HG03103 (cell line): ENCODE data around the gene TBC1D23.
A peak's percentile ranks its signal among the peaks of the same experiment; 100 is the strongest.
"Not testable (repeated sequence)": the region's sequence is repeated elsewhere in the genome, so short reads cannot be mapped to it uniquely, and the experiment has no call there.

Experiments used
- ATAC-seq: cut with Tn5 transposase; IDR thresholded peaks from one replicate; pipeline ENCODE4 v1.9.1; 2021; ENCODE audit warnings: low read depth; ENCODE audit not compliant: unreplicated experiment

TBC1D23 gene

GRCh38 chr3:100260685-100261484 lies at the start of gene TBC1D23:
Gene TBC1D23 (plus strand): TSS chr3:100260992. CDS start chr3:100261019, 27 bp downstream.
- peak; percentile 100 for ATAC-seq

- no peak for ATAC-seq
Observed at GRCh38 chr3:100213891-100214573, 46.8 kb upstream of the TBC1D23 start.

DNA sequence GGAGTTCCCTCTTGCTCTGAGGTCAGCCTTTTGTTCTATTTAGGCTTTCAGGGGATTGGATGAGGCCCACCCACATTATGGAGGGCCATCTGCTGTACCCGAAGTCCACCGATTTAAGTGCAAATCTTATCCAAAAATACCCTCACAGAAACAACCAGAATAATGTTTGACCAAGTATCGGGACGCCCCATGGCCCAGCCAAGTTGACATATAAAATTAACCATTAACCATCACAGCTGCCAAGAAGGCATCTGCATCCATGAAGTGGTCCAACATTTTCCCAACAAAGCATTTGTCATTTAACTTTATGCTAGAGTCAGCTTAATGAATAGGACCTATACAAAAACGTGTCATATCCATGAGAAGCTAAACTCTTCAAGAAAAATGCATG lies 46.2 kb upstream of the TBC1D23 start:
- no peak for ATAC-seq

DNA sequence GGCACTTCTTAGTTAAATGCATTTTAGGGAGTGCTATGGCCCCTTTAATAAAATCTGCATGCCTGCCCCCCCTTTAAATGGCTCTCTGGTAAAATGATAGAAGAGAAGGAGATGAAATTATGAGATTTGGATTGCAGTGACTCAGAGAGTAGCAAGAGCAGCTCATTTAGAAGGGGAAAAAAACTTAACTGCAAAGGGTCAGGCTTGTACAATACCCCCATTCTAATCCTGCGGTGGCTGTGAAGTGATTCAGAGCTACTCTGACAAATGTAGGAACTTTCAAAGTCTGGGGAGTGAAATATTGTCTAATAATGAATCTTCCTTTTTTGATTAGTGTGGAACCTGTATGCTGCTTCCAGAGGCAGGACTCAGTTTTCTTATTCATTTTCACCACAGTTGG lies 44.1 kb upstream of the TBC1D23 start:
- no peak for ATAC-seq

- no peak for ATAC-seq
Observed at GRCh38 chr3:100221159-100221558, 39.6 kb upstream of the TBC1D23 start.

DNA sequence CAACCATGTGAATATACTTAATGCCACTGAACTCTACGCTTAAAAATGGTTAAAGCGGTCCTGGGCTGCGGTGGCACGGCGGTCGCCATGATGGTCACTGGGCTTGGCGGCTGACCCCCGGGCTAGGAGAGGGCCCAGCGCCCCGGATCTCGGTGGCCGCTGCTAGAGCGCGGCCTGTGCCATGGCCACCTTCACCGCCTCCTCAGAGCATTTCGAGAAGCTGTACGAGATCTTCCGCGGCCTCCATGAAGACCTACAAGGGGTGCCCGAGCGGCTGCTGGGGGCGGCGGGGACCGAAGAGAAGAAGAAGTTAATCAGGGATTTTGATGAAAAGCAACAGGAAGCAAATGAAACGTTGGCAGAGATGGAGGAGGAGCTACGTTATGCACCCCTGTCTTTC lies 35.6 kb upstream of the TBC1D23 start:
- ATAC-seq: no peak

DNA sequence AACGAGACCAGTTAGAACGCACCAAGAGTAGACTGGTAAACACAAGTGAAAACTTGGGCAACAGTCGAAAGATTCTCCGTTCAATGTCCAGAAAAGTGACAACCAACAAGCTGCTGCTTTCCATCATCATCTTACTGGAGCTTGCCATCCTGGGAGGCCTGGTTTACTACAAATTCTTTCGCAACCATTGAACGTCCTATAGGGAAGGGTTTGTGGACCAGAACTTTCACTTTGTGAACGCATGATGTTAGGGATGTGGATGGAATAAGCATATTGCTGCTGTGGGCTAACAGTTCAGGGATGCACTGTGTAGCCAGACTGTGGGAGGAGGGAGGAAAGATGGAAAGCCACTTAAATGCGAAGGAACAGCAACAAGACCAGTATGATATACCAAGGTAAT lies 34.9 kb upstream of the TBC1D23 start:
- ATAC-seq: no peak

- ATAC-seq: no peak
Observed at GRCh38 chr3:100226712-100227429, 33.9 kb upstream of the TBC1D23 start.

- no peak for ATAC-seq
Observed at GRCh38 chr3:100227511-100227921, 33.3 kb upstream of the TBC1D23 start.

- no peak for ATAC-seq
Observed at GRCh38 chr3:100228247-100228646, 32.5 kb upstream of the TBC1D23 start.

GRCh38 chr3:100229188-100229587 lies 31.6 kb upstream of the TBC1D23 start:
- not testable (repeated sequence) for ATAC-seq

DNA sequence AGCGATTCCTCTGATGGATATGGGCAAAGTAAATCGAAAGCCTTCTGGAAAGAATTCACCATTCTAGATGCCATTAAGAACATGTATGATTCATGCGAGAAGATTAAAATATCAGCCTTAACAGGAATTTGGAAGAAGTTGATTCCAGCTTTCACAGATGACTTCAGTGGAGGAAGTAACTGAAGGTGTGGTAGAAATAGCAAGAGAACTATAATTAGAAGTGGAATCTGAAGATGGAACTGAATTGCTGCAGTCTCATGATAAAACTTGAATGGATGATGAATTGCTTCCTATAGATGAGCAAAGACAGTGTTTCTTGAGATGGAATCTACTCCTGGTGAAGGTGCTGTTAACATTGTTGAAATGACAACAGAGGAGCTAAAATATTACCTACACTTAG lies 30.1 kb upstream of the TBC1D23 start:
- ATAC-seq: no peak

DNA sequence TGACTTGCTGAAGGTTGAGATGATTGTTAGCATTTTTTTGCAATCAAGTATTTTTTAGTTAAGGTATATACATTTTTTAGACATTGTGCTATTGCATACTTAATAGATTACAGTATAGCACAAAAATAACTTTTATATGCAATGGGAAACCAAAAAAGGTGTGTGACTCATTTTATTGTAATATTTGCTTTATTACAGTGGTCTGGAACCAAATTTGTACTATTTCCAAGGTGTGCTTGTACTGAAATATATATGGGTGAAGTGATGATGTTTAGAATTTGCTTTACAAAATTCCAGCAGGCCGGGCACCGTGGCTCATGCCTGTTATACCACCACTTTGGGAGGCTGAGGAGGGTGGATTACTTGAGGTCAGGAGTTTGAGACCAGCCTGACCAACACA lies 29.1 kb upstream of the TBC1D23 start:
- no peak for ATAC-seq

GRCh38 chr3:100234364-100234763 lies 26.4 kb upstream of the TBC1D23 start:
- ATAC-seq: no peak

DNA sequence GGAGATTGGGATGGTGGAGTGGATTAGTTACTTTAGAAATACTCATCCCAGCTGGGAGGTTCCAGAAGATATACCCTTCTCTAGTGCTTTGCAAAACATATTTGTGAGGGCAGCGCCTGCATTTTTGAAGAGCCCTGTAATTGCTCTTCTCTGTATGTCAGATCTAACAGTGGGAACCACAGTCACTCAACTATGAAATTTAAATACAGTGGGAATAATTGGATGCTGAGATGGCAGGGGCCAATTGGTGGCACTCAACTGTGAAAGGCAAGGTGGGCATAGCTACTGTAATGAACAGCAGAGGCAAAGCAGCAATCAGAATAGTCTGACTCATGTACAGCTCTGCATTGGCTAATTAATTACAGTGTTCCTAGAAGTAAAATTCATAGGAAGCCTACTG lies 22.2 kb upstream of the TBC1D23 start:
- ATAC-seq: no peak

DNA sequence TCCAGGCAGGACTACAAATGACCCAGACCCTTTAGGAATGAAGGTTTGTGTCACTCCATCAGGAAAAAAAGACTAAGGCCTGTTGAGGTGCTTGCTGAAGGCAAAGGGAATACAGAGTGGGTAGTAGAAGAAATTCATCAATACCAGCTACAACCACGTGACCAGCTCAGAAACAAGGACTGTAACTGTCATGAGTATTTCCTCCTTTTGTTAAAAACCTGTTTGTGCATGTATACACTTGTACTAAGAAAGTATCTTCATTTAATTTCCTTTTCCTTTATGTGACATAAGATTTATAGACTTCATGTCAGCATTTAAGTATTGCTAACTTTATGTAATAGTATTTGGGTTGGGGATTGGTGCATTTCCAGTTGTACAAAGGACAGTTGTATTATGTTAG lies 18.3 kb upstream of the TBC1D23 start:
- not testable (repeated sequence) for ATAC-seq

- no peak for ATAC-seq
Observed at GRCh38 chr3:100244264-100244663, 16.5 kb upstream of the TBC1D23 start.

DNA sequence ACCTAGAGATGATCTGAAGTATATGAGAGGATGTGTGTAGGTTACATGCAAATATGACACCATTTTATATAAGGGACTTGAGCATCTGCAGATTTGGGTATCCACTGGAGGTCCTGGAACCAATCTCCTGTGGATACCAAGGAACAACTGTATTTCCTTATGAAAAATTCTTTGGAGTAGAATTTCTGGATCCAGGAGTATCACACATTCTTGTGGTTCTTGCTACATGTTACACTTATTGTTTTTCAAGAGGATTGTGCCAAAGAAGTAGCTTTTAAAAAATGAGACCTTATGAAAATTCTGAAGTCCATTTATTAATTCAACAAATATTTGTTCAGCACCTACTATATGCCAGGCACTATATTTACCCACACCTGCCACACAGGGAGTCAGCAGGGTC lies 15.7 kb upstream of the TBC1D23 start:
- no peak for ATAC-seq

GRCh38 chr3:100245927-100246326 lies 14.9 kb upstream of the TBC1D23 start:
- ATAC-seq: no peak

- ATAC-seq: no peak
Observed at GRCh38 chr3:100246999-100247398, 13.8 kb upstream of the TBC1D23 start.

DNA sequence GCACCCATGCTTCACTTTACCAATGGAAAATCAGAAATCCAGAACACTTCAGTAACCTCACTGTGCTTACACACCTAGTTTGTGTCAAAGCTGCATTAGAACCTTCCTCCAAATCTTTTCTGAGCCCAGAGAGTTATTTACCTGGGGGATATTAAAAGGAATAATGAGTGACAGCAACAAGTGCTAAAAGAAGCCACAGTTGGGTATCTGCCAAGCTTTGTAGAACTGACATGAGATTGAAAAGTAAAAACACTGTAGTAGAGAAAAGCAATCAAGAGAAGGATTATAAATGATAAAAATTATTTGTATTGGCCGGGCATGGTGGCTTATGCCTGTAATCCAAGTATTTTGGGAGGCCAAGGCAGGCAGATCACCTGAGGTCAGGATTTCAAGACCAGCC lies 8.8 kb upstream of the TBC1D23 start:
- ATAC-seq: no peak
